Frontal cortex (tissue), 4 donors: ENCODE results near the gene CYBB. TPM values are rescaled to one million over a fixed set of nuclear protein-coding genes. Genes with fewer than 3 reads are reported as not detected.
"Not testable (repeated sequence)": the region's sequence is repeated elsewhere in the genome, so short reads cannot be mapped to it uniquely, and the experiment has no call there.

Experiments used
- DNase-seq, 2 donors: peaks; one replicate each; pipeline ENCODE4 v3.0.0; 2012; ENCODE audit warnings: low spot score in 2 of 2
- FAIRE-seq: peaks from 2 replicates; lab custom pipeline; 2012; peaks lifted over from hg19 to GRCh38; lab: Jason Lieb, UNC
- total RNA-seq: library from RNA; depleted of rRNA; stranded (reverse); fragments of >200 nt; gene quantifications from one replicate; pipeline ENCODE4 v1.2.3, GENCODE V29; 2014
- donor health status: control.
- donor health status: control.
- donor health status: control.

The CYBB gene
- 10.6 TPM for total RNA-seq

DNA sequence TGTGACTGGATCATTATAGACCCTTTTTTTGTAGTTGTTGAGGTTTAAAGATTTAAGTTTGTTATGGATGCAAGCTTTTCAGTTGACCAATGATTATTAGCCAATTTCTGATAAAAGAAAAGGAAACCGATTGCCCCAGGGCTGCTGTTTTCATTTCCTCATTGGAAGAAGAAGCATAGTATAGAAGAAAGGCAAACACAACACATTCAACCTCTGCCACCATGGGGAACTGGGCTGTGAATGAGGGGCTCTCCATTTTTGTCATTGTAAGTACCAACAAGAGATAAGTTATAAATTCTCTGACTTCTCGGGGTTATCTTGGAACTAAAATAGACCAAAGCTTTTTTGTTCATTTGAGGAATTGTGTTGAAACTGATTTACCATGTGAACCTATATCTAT is at the start of gene CYBB:
TSS of gene CYBB (plus strand) at position 203 of the 400 bp plus-strand sequence. CDS start at position 222, 19 bp downstream.
- FAIRE-seq (no peak), DNase-seq (no peak)

DNA sequence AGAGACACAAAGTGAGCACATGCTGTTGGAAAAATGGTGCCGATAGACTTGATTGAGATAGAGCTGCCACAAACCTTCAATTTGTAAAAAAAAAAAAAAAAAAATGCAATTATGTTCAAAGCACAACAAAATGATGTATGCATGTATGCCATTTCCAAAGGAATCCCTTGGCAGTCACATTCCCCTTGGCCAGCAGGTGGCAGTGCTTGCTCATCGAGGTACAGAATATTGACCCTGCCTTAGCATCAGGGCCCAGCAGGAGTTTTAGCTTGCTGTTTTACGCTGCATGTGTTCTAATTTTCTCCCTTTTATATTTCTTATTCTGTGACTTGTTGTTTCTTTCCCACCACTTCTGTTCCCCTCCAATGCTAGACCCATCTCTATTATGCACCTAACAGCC is 34.5 kb upstream of the CYBB start:
- peak; percentile 19 to 22 for DNase-seq
- no peak for FAIRE-seq

DNA sequence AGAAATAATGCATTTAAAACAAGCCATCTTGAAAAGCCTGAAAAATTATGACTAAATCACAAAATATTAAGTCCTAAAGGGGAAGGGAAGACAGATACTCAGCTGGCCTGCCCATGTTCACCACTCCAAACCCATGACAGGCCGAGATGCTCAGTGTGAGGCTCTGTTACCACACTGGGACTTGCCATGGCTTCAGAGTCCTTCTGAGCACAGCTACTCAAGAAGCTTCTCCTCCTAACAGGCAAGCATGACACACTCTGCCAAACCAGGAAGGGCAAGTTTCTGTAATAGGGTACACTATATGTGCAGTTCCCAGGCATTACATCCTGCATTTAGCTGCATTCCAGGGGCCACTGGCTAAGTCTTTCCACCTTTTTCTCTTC is 34.0 kb upstream of the CYBB start:
- FAIRE-seq (no peak), DNase-seq (no peak)

DNA sequence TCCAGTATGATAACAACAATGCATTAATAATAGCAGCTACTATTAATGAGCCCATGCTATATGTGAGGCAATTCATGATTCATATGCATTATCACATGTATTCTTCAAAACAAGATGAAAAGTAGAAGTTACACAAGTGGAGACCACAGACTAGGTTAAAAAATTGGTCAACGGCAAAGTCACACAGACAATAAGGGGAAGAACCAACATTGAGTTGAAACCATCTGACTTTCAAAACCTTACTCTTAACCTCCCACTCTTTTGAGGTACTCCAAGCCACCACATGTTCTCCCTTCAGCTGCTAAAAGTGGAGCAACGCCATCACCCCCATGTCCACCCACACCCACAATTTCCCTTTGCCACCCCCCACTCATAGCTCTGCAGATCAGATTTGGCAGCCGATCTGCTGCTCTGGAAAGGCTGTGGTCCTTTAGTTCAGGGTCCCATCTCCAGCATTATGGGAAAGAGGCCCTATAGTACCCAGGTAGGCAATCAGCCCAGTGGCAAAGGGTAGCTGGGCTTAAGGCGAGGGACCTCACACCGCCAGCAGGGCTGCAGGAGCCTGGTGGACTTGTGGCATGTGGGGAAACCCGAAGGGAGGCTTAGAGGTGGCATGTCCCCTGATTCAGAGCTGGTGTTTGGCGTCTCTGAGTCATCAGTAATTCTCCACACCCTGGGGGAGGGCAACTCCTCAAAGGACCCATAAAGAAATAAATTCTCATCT is 33.5 kb upstream of the CYBB start:
- FAIRE-seq: no peak

GRCh38 chrX:37746951-37747350 is 32.9 kb upstream of the CYBB start:
- DNase-seq (no peak), FAIRE-seq (no peak)

More for the DNA sequence above, 33.5 kb upstream of the CYBB start:
- DNase-seq: no peak

DNA sequence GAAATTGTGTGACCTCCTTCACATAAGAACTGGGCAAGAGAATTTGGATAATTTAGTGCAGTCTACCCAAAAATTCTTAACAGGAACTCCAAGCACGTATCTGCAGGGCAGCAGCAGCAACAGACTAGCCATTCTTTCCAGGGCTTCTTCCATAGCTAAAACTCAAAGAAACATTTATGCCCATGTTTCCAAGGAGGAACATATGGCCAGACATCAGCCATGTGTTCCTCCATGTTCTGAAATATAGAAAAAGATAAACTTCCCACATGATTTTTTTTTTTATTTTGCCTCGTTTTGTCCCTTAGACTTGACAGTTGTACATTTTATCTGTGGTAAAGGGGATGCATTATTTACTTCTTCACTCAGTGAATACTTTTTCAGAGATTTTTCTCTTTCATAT is 27.6 kb upstream of the CYBB start:
- no peak for DNase-seq
- FAIRE-seq: no peak

DNA sequence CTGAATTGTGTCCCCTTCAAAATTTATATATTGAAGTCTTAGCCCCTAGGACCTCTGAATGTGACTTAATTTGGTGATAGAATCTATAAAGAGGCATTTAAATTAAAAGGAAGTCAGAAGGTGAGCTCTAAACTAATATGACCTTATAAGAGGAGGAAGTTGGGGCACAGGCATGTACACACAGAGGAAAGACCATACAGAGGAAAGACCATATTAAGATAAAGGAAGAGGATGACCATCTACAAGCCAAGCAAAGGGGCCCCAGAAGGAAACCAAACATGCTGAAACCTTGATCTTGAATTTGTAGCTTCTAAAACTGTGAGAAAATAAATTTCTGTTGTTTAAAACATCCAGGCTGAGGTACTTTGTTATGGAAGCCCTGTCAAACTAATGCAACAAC is 26.9 kb upstream of the CYBB start:
- no peak for DNase-seq
- FAIRE-seq: no peak

GRCh38 chrX:37753384-37753783 is 26.5 kb upstream of the CYBB start:
- FAIRE-seq (no peak), DNase-seq (no peak)

GRCh38 chrX:37754516-37754915 is 25.3 kb upstream of the CYBB start:
- DNase-seq (no peak), FAIRE-seq (no peak)

DNA sequence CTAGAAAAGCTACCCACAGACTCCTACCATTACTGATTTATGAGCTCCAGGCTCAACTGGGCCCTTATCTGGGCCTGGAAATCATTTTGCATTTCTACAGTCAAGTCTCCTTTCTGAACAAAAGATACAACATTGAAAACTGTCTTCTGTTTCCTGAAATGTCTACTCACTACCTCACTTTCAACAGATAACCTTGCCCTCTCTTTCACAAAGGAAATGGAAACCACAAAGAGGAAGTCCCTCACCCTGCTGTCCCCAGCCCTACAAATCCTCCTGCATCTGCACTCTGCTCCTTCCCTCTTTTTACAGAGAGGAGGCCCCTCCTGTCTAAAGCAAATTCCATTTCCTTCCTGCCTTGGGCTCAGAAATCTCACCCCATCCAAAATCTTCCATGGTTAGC is 24.8 kb upstream of the CYBB start:
- no peak for DNase-seq
- FAIRE-seq: no peak

GRCh38 chrX:37757082-37757481 is 22.8 kb upstream of the CYBB start:
- DNase-seq: no peak
- FAIRE-seq: no peak

DNA sequence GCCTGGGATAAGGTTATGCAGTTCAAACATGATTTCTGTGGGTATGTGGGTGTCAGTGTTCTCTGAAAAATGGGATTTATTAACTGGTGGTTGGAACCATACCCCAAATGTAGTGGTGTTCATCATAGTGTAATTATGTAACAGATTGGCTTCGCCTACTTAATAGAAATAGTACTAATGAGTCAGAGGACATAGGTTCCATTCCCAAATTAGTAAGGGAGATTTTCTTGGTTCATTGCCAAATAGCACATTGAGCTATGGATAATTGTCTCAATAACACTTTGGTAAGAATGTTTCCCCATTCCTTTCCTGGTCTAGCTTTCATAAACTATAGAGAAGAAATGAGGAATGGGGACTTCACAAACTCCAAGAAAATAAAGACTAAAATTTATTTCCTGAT is 20.5 kb upstream of the CYBB start:
- DNase-seq (no peak), FAIRE-seq (no peak)

DNA sequence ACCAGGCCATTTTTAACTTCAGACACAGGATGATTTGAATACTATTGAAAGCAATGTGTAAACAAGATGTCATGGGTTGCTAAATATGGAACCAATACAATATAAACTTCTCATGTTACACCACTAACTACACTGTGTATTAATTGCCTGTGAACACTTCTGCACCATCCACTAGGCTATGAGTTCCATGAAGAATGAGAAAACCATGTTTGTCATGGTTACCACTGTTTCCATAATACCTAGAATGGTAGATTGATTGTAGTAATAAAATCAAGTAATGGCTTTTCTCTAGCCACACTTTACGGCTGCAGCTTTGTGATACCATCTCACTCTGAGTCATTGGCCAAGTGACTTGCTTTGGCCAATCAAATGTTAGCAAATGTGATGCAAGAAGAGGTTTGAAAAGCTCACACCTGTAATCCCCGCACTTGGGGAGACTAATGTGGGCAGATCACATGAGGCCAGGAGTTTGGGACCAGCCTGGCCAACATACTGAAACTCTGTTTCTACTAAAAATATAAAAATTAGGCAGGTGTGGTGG is 19.9 kb upstream of the CYBB start:
- DNase-seq (no peak), FAIRE-seq (no peak)

- FAIRE-seq: no peak
- DNase-seq: no peak
These were observed 16.5 kb upstream of the CYBB start for GRCh38 chrX:37763400-37763799.

GRCh38 chrX:37765507-37765906 is 14.4 kb upstream of the CYBB start:
- no peak for DNase-seq
- no peak for FAIRE-seq

GRCh38 chrX:37767430-37767829 is 12.4 kb upstream of the CYBB start:
- no peak for DNase-seq
- no peak for FAIRE-seq

- FAIRE-seq, DNase-seq: not testable (repeated sequence)
These were observed 11.0 kb upstream of the CYBB start for GRCh38 chrX:37768866-37769265.

DNA sequence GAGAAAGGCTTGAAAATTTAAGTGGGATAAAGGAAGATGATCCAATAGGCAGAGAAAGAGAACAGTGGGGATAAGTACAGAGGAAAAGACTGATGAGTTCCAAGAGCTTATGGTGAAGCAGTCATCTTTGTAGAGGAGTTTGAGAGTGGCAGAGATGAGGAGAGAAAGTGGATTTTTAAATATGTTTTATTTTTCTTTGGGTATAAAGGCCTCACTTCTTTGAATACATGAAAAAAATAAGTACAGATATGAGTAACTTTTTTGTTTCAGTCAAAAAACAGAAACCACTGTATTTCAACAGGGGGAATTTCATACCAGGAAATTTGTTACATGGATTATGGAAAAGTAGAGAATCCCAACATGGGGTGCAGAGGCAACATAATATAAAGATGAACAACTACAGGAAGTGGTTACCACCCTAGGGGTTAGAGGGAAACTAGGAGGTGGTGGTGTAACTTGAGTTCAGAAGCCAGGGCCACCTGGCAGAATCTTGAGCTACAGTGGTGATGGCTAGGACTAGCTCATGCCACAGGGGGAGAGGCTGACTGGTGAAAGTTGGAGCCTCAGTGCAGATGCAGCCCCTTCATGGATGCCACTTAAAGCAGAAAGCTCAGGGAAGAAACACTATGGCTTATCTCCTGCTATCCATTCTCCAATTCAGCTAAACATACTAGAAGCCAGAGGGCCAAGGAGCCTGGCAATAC is 3.4 kb upstream of the CYBB start:
- DNase-seq: no peak

DNA sequence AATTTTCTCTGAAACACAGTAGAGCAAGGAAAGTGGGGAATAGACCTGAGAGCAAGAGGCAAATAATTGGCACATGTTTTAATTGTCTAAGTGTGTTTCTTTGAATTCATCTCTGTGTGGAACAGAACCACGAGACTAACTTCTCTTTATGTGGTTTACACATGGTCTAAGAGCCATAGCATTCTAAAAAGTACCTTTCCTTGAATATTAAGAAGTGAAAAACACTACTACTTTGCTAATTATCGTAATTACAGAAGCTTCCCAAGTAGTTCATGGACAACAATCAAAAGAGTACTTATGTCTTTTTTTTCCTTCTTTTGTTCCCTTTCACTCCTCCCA is 2.9 kb upstream of the CYBB start:
- FAIRE-seq: no peak

More for the DNA sequence above, 3.4 kb upstream of the CYBB start:
- no peak for FAIRE-seq

DNA sequence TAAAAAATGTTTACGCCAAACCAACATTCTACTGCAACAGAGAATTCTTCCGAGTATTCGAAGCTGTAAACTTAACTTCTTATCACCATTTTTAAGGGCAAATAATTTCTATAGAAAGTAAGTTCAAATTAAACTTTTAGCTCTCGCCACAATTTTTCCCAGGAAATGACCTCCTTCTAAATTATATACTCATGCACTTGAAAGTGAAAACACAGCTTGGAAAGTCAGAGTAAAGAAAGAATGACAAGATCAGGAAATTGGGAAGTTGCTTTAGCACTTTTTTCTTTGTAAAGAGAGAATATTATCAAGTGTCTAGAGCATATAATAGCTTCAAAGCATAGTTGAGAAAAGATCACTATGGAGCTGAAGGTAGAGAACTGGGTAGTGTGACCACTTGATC is 1.2 kb downstream of the CYBB start:
- DNase-seq (no peak), FAIRE-seq (no peak)

More for the DNA sequence above, 2.9 kb upstream of the CYBB start:
- no peak for DNase-seq

DNA sequence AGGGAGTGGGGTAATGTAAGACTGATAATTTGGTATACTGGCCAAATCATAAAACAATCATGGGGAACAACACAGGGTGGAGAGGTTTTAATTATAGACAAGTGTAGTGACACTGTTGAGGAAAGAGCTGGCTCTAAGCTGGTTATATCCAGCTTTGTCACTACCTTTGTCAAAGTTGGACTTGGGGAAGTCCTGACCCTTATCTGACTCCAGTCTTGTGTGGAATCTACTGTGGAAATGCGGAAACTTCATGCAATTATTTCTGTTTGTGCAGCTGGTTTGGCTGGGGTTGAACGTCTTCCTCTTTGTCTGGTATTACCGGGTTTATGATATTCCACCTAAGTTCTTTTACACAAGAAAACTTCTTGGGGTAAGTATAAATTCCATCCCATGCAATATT is 2.0 kb downstream of the CYBB start:
- DNase-seq (no peak), FAIRE-seq (no peak)
